K562 (cell line): ENCODE data around the gene IQGAP3. TPM values are rescaled to one million over a fixed set of nuclear protein-coding genes. Genes with fewer than 3 reads are reported as not detected.

Experiments
- ATAC-seq: fragments of 200-7000 bp; cut with Tn5 transposase; 3 replicates; pipeline ENCODE4 v1.9.1; 2020; ENCODE audit warnings: moderate library complexity
- BruUV-seq: library from RNA; stranded (reverse); fragments of 400-500 nt; replicated peaks from 2 replicates; lab custom pipeline; 2021; lab: Mats Ljungman, UMichigan
- CTCF ChIA-PET: fragments of 300-600 bp; formaldehyde crosslinking; extraction: SDS; loops from one replicate; lab custom pipeline; 2021; ENCODE audit warnings: low intra/inter-chr PET ratio; lab: Yijun Ruan, JAX
- POLR2A ChIA-PET: fragments of 300-600, 350-650 bp; sonication (Branson Sonifier 250); formaldehyde crosslinking; extraction: SDS; loops from one replicate; lab custom pipeline; 2021; ENCODE audit warnings: antibody characterized with exemption, inconsistent platforms; lab: Yijun Ruan, JAX
- DNase-seq, 4 experiments: peaks; one replicate each; pipeline versions ENCODE4 v3.0.0 to v3.0.0-alpha.2; 2011 to 2018; ENCODE audit warnings: low spot score in 3 of 4, mixed read lengths in 3 of 4; ENCODE audit errors: extremely low read depth in 1 of 4
- FAIRE-seq: peaks from 2 replicates; lab custom pipeline; 2011; peaks lifted over from hg19 to GRCh38; lab: Jason Lieb, UNC
- H2AFZ ChIP-seq: 2 replicates; pipeline ENCODE4 v1.6.0; 2011; ENCODE audit warnings: low read depth, low read length, control low read depth, inconsistent platforms
- H3K27ac ChIP-seq: fragments of 200-600 bp; 3 replicates; pipeline ENCODE4 v1.8.0; 2011; ENCODE audit warnings: low read depth, mild to moderate bottlenecking, control low read depth, inconsistent platforms, low read length, moderate library complexity, mixed read lengths; ENCODE audit errors: extremely low read depth
- H3K27me3 ChIP-seq, 2 experiments: fragments of 300-600 bp in 1 of 2; 2 replicates in 1 of 2; 3 replicates in 1 of 2; pipeline versions ENCODE4 v1.6.0 to v1.8.0; 2011; ENCODE audit warnings: inconsistent platforms in 2 of 2, low read length in 2 of 2, mild to moderate bottlenecking in 1 of 2, mixed read lengths in 1 of 2, moderate library complexity in 1 of 2; ENCODE audit not compliant: control insufficient read depth in 2 of 2, insufficient read depth in 2 of 2
- H3K36me3 ChIP-seq: fragments of 300-600 bp; 3 replicates; pipeline ENCODE4 v1.8.0; 2011; ENCODE audit warnings: mild to moderate bottlenecking, low read length, inconsistent platforms; ENCODE audit not compliant: control insufficient read depth, insufficient read depth
- H3K4me1 ChIP-seq, 2 experiments: fragments of 200-600 bp in 1 of 2; replicated peaks in 1 of 2; 2 replicates in 1 of 2; 3 replicates in 1 of 2; pipeline versions ENCODE4 v1.5.1 to v1.8.0; 2011; ENCODE audit warnings: inconsistent platforms in 2 of 2, low read length in 2 of 2, mild to moderate bottlenecking in 1 of 2, mixed read lengths in 1 of 2, moderate library complexity in 1 of 2; ENCODE audit not compliant: control insufficient read depth in 2 of 2, insufficient read depth in 2 of 2
- H3K4me2 ChIP-seq: 2 replicates; pipeline ENCODE4 v1.6.1; 2011; ENCODE audit warnings: low read length, control low read depth, inconsistent platforms, mixed read lengths; ENCODE audit not compliant: insufficient read depth
- H3K4me3 ChIP-seq: fragments of 200-600 bp; sonication (generic), shearing (Covaris generic); 2 replicates; pipeline ENCODE4 v1.5.1; 2016; ENCODE audit warnings: control low read depth, inconsistent platforms
- H3K79me2 ChIP-seq: fragments of 200-600 bp; 3 replicates; pipeline ENCODE4 v1.8.0; 2011; ENCODE audit warnings: low read length, inconsistent platforms; ENCODE audit not compliant: control insufficient read depth, insufficient read depth
- H3K9ac ChIP-seq, 2 experiments: 2 replicates each; pipeline versions ENCODE4 v1.6.0 to v1.6.1; 2011; ENCODE audit warnings: low read depth in 2 of 2, low read length in 2 of 2, control low read depth in 1 of 2, inconsistent platforms in 1 of 2, mild to moderate bottlenecking in 1 of 2, mixed read lengths in 1 of 2; ENCODE audit not compliant: insufficient read depth in 1 of 2
- H3K9me1 ChIP-seq: one replicate; pipeline ENCODE4 v1.6.0; 2011; ENCODE audit warnings: inconsistent platforms, mild to moderate bottlenecking, low read length, moderate library complexity; ENCODE audit not compliant: control insufficient read depth, insufficient read depth
- H3K9me3 ChIP-seq: replicated peaks from 2 replicates; pipeline ENCODE4 v1.5.1; 2011; ENCODE audit warnings: low read depth, low read length, inconsistent platforms; ENCODE audit not compliant: control insufficient read depth, insufficient read depth
- H4K20me1 ChIP-seq: replicated peaks from 2 replicates; pipeline ENCODE4 v1.6.1; 2011; ENCODE audit warnings: low read length, inconsistent platforms, mixed read lengths; ENCODE audit not compliant: control insufficient read depth, insufficient read depth
- BDP1 ChIP-seq: IDR thresholded peaks from 3 replicates; pipeline ENCODE4 v1.6.1; 2011; ENCODE audit not compliant: insufficient read length, insufficient read depth
- ETV1 ChIP-seq: fragments of 450-650 bp; conservative IDR thresholded peaks from 2 replicates; pipeline ENCODE4 v1.6.1; 2016; ENCODE audit warnings: missing genetic modification characterization, control low read depth, low read depth, missing compliant biosample characterization
- MTA2 ChIP-seq: fragments of 450-650 bp; IDR thresholded peaks from 2 replicates; pipeline ENCODE4 v1.6.1; 2016; ENCODE audit warnings: low read depth
- NCOA6 ChIP-seq: fragments of 450-650 bp; IDR thresholded peaks from 2 replicates; pipeline ENCODE4 v1.6.1; 2017; ENCODE audit warnings: mild to moderate bottlenecking
- NFIX ChIP-seq: fragments of 250-450 bp; sonication (Bioruptor Pico); IDR thresholded peaks from 2 replicates; pipeline ENCODE4 v1.4.0; 2020; ENCODE audit warnings: low read depth, mild to moderate bottlenecking, moderate library complexity
- SMAD2 ChIP-seq: fragments of 150-350 bp; IDR thresholded peaks from 2 replicates; pipeline ENCODE4 v1.6.1; 2014; ENCODE audit warnings: low read depth, mild to moderate bottlenecking, low read length
- TRIM28 ChIP-seq: fragments of 450-650 bp; IDR thresholded peaks from 2 replicates; pipeline ENCODE4 v1.6.1; 2017
- TSC22D4 ChIP-seq: fragments of 450-650 bp; IDR thresholded peaks from 2 replicates; pipeline ENCODE4 v1.6.1; 2016; ENCODE audit warnings: missing genetic modification characterization, missing biosample characterization, control low read depth
- ZNF212 ChIP-seq: fragments of 450-650 bp; formaldehyde crosslinking; IDR thresholded peaks from 2 replicates; pipeline ENCODE4 v1.4.0; 2020; ENCODE audit warnings: mild to moderate bottlenecking
- ZNF217 ChIP-seq: sonication (generic); formaldehyde crosslinking; IDR thresholded peaks from 2 replicates; pipeline ENCODE4 v1.8.0; 2022; ENCODE audit warnings: mild to moderate bottlenecking, missing genetic modification reagents
- ZNF253 ChIP-seq: fragments of 250-450 bp; sonication (Bioruptor Pico); conservative IDR thresholded peaks from 2 replicates; pipeline ENCODE4 v1.6.1; 2021; ENCODE audit warnings: mild to moderate bottlenecking
- WGBS: fragments of 100-300 bp; shearing (Covaris generic); methylation state at CpG from one replicate; pipeline ENCODE4 v1.1.6; 2016; ENCODE audit warnings: low coverage, mixed read lengths; ENCODE audit not compliant: insufficient coverage; ENCODE audit errors: missing lambda C conversion rate; 5-methylcytosine and 5-hydroxymethylcytosine counted together
- in situ Hi-C: fragments of 300-500 bp; cut with MboI; formaldehyde crosslinking; loops from 4 replicates; pipeline ENCODE4 v1.15.0; 2018; ENCODE audit warnings: inconsistent platforms, mixed read lengths
- intact Hi-C: fragments of 100-400 bp; cut with micrococcal nuclease; formaldehyde crosslinking; loops from 2 replicates; pipeline ENCODE4 v1.14.2; 2022
- polyA plus RNA-seq, 8 experiments: library from polyadenylated mRNA; depleted of rRNA in 4 of 8; stranded (reverse) in 5 of 8; unstranded in 3 of 8; fragments of >200 nt; fragmentation: Nextera tagmentation in 2 of 8; fragmentation: Illumina TruSeq in 1 of 8; extraction: Ambion mirVana in 2 of 8; extraction: Trizol in 1 of 8; gene quantifications; 2 replicates each; pipeline versions ENCODE4 v1.2.1 to v1.2.3, GENCODE V29; 2011 to 2014; ENCODE audit warnings: inconsistent platforms in 1 of 8, missing spikeins in 1 of 8
- total RNA-seq, 7 experiments: library from RNA; depleted of rRNA in 6 of 7; stranded (reverse); fragments of >200 nt in 6 of 7; fragmentation: Illumina TruSeq in 2 of 7; extraction: Trizol in 2 of 7; gene quantifications; 2 replicates each; pipeline versions ENCODE4 v1.2.1 to v1.2.3, GENCODE V29; 2011 to 2021; ENCODE audit warnings: low replicate concordance in 1 of 7
- TF ChIP-seq, protein P1 (sequence below): fragments of 450-650 bp; IDR thresholded peaks from 2 replicates; pipeline ENCODE4 v1.7.1; 2018; ENCODE audit warnings: mild to moderate bottlenecking, low read depth; ENCODE audit not compliant: partially characterized antibody
- TF ChIP-seq, protein P2 (sequence below): fragments of 250-450 bp; sonication (Bioruptor Pico); IDR thresholded peaks from 2 replicates; pipeline ENCODE4 v1.5.1; 2021; ENCODE audit warnings: mild to moderate bottlenecking
- TF ChIP-seq, protein P3 (sequence below): sonication (generic); formaldehyde crosslinking; IDR thresholded peaks from 2 replicates; pipeline ENCODE4 v1.9.0; 2022; ENCODE audit warnings: mild to moderate bottlenecking, missing genetic modification reagents
- TF ChIP-seq, protein P4 (sequence below): fragments of 250-450 bp; sonication (Bioruptor Pico); IDR thresholded peaks from 2 replicates; pipeline ENCODE4 v1.8.0; 2021; ENCODE audit warnings: mild to moderate bottlenecking, moderate library complexity
- TF ChIP-seq, protein P5 (sequence below): fragments of 450-650 bp; formaldehyde crosslinking; IDR thresholded peaks from 2 replicates; pipeline ENCODE4 v1.4.0; 2022; ENCODE audit warnings: missing genetic modification characterization

Gene IQGAP3
- total and polyA plus RNA-seq, 9 of the 15 experiments (the other 6 are each of a cell fraction or from before 2014, with no cell fraction given): 1.4 to 16.6 (median 11.9) TPM

DNA sequence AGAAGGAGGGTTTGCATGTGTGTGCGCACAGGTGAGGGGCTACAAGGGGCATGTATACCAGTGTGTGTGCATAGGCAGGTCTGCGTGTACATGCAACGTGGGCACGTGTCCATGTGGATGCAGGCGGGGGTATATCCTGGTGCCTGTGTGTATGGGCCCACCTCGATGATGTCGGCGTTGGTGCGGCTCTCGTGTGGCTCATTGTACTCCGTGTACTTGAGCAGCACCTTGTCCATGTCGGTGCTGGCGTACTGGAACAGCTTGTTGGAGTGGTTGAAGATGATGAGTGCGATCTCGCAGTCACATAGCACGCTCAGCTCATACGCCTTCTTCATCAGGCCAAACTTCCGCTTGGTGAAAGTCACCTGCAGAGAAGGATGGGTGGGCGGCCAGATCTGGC is 90.1 kb downstream of the IQGAP3 start:
- in situ Hi-C loops (no loop called here), intact Hi-C loops (loop anchor here (10.0 kb wide), 1 partner anchor 63 kb away; no protein-coding TSS in a partner anchor)
- peaks cover 0 to 14% of the 10 kb centered on the region in 2 experiments; a peak in 2 of 5 replicates for H3K4me1 ChIP-seq
- ATAC-seq (no peak), DNase-seq (no peak), FAIRE-seq (no peak)
- no peaks in the 10 kb centered on the region for H3K9me1 ChIP-seq
- H4K20me1 ChIP-seq: peaks cover 12% of the 10 kb centered on the region
- H2AFZ ChIP-seq: no peak overlapping the region
- H3K9ac ChIP-seq: peak overlapping the region in 1 of 2 experiments; percentile 36; a peak in 1 of 4 replicates
- WGBS: 91% methylated on average over 18 of the region's 19 CpGs
- no peaks in the 10 kb centered on the region for H3K27me3 ChIP-seq
- ChIA-PET POLR2A (interaction anchor here (0.5 to 1.9 kb wide), 4 partner anchors 9 to 180 kb away, joined by 3 to 7 read pairs (median 4); no protein-coding TSS in a partner anchor), CTCF (no interaction called here)
- no peak overlapping the region for H3K4me2 ChIP-seq
- H3K9me3 ChIP-seq: no peaks in the 10 kb centered on the region
- H3K36me3 ChIP-seq: peaks cover 55% of the 10 kb centered on the region
- no peak overlapping the region for H3K4me3 ChIP-seq
- H3K27ac ChIP-seq: no peak overlapping the region
- BruUV-seq: no TSS peak
- peaks cover 9% of the 10 kb centered on the region; the same call in 1 of the 3 replicates for H3K79me2 ChIP-seq
- TF ChIP-seq, protein P1, sequence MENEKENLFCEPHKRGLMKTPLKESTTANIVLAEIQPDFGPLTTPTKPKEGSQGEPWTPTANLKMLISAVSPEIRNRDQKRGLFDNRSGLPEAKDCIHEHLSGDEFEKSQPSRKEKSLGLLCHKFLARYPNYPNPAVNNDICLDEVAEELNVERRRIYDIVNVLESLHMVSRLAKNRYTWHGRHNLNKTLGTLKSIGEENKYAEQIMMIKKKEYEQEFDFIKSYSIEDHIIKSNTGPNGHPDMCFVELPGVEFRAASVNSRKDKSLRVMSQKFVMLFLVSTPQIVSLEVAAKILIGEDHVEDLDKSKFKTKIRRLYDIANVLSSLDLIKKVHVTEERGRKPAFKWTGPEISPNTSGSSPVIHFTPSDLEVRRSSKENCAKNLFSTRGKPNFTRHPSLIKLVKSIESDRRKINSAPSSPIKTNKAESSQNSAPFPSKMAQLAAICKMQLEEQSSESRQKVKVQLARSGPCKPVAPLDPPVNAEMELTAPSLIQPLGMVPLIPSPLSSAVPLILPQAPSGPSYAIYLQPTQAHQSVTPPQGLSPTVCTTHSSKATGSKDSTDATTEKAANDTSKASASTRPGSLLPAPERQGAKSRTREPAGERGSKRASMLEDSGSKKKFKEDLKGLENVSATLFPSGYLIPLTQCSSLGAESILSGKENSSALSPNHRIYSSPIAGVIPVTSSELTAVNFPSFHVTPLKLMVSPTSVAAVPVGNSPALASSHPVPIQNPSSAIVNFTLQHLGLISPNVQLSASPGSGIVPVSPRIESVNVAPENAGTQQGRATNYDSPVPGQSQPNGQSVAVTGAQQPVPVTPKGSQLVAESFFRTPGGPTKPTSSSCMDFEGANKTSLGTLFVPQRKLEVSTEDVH: no peak
- TF ChIP-seq, protein P2, sequence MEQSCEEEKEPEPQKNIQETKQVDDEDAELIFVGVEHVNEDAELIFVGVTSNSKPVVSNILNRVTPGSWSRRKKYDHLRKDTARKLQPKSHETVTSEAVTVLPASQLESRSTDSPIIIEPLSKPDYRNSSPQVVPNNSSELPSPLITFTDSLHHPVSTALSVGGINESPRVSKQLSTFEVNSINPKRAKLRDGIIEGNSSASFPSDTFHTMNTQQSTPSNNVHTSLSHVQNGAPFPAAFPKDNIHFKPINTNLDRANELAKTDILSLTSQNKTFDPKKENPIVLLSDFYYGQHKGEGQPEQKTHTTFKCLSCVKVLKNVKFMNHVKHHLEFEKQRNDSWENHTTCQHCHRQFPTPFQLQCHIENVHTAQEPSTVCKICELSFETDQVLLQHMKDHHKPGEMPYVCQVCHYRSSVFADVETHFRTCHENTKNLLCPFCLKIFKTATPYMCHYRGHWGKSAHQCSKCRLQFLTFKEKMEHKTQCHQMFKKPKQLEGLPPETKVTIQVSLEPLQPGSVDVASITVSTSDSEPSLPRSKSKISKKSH: no peak
- TF ChIP-seq SMAD2 (no peak), TSC22D4 (tag) (no peak), TRIM28 (no peak), NCOA6 (no peak), BDP1 (no peak), ZNF217 (CRISPR knock-in tag) (no peak), ETV1 (tag) (no peak), NFIX (CRISPR knock-in tag) (no peak), MTA2 (no peak), ZNF253 (no peak), ZNF212 (CRISPR knock-in tag) (no peak)
- TF ChIP-seq, protein P3, sequence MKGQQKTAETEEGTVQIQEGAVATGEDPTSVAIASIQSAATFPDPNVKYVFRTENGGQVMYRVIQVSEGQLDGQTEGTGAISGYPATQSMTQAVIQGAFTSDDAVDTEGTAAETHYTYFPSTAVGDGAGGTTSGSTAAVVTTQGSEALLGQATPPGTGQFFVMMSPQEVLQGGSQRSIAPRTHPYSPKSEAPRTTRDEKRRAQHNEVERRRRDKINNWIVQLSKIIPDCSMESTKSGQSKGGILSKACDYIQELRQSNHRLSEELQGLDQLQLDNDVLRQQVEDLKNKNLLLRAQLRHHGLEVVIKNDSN: no peak
- TF ChIP-seq, protein P4, sequence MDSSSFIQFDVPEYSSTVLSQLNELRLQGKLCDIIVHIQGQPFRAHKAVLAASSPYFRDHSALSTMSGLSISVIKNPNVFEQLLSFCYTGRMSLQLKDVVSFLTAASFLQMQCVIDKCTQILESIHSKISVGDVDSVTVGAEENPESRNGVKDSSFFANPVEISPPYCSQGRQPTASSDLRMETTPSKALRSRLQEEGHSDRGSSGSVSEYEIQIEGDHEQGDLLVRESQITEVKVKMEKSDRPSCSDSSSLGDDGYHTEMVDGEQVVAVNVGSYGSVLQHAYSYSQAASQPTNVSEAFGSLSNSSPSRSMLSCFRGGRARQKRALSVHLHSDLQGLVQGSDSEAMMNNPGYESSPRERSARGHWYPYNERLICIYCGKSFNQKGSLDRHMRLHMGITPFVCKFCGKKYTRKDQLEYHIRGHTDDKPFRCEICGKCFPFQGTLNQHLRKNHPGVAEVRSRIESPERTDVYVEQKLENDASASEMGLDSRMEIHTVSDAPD (CRISPR knock-in tag): no peak
- TF ChIP-seq, protein P5, sequence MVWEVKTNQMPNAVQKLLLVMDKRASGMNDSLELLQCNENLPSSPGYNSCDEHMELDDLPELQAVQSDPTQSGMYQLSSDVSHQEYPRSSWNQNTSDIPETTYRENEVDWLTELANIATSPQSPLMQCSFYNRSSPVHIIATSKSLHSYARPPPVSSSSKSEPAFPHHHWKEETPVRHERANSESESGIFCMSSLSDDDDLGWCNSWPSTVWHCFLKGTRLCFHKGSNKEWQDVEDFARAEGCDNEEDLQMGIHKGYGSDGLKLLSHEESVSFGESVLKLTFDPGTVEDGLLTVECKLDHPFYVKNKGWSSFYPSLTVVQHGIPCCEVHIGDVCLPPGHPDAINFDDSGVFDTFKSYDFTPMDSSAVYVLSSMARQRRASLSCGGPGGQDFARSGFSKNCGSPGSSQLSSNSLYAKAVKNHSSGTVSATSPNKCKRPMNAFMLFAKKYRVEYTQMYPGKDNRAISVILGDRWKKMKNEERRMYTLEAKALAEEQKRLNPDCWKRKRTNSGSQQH: no peak
